Esophagus squamous epithelium (tissue), 4 donors: ENCODE data around the gene PAM.

ENCODE experiments used
- CTCF ChIP-seq, 6 experiments: fragments of 450-650 bp in 4 of 6; fragments of 200-600 bp in 2 of 6; sonication (generic) in 2 of 6; IDR thresholded peaks; one replicate each; pipeline ENCODE4 v1.5.1; 2016 to 2019; ENCODE audit warnings: antibody characterized with exemption in 6 of 6, mild to moderate bottlenecking in 4 of 6, moderate library complexity in 4 of 6
- POLR2A ChIP-seq, 4 donors: fragments of 450-650 bp; IDR thresholded peaks; one replicate each; pipeline ENCODE4 v1.6.1; 2017; ENCODE audit warnings: antibody characterized with exemption in 4 of 4, mild to moderate bottlenecking in 4 of 4, moderate library complexity in 3 of 4

- TF ChIP-seq CTCF (IDR thresholded peaks at IDR 0.05) (no peak), POLR2A (IDR thresholded peaks at IDR 0.05) (no peak)
Observed at GRCh38 chr5:103059525-103059924, 304.4 kb downstream of the PAM start.
